ENCODE measurements around the gene GALM. TPM values are rescaled to one million over a fixed set of nuclear protein-coding genes. Genes with fewer than 3 reads are reported as not detected.

GALM gene
- total and polyA plus RNA-seq, 2 experiments from 2014 or later: 52.6 to 59.4 TPM

DNA sequence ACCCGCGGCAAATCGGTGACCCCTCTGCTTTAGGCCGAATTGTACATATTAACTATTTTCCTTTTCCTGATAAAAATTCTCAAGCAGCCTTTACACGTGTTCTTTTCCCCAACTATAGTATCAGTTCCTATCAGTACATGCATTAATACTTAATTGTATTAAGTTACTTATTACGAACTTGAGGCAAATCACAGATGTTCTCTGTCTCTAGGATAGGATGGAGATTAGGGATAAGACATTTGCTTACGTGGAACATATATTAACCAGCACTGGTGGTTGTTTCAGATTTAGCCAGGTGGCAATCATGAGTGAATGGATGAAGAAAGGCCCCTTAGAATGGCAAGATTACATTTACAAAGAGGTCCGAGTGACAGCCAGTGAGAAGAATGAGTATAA is 112.8 kb downstream of the GALM start:
- no peak for DNase-seq (ENCODE audit: low spot score)
- H3K4me1 ChIP-seq (ENCODE audit: insufficient read depth): peaks cover 6% of the 10 kb centered on the region
- no peaks in the 10 kb centered on the region for H4K20me1 ChIP-seq (ENCODE audit: insufficient read depth, poor library complexity, severe bottlenecking)
- H3K27ac ChIP-seq: peak overlapping the region; percentile 65
- H3K27me3 ChIP-seq: no peaks in the 10 kb centered on the region
- whole genome bisulfite sequencing (ENCODE audit: low lambda C conversion rate, missing lambda C conversion rate): 31% methylated on average over 8 of the region's 8 CpGs
- TF ChIP-seq EZH2 (IDR thresholded peaks at IDR 0.05; ENCODE audit: borderline replicate concordance) (no peak), EZH2phosphoT487 (IDR thresholded peaks at IDR 0.05; ENCODE audit: low read depth, severe bottlenecking, unreplicated experiment) (no peak)
- TF ChIP-seq, protein P1, sequence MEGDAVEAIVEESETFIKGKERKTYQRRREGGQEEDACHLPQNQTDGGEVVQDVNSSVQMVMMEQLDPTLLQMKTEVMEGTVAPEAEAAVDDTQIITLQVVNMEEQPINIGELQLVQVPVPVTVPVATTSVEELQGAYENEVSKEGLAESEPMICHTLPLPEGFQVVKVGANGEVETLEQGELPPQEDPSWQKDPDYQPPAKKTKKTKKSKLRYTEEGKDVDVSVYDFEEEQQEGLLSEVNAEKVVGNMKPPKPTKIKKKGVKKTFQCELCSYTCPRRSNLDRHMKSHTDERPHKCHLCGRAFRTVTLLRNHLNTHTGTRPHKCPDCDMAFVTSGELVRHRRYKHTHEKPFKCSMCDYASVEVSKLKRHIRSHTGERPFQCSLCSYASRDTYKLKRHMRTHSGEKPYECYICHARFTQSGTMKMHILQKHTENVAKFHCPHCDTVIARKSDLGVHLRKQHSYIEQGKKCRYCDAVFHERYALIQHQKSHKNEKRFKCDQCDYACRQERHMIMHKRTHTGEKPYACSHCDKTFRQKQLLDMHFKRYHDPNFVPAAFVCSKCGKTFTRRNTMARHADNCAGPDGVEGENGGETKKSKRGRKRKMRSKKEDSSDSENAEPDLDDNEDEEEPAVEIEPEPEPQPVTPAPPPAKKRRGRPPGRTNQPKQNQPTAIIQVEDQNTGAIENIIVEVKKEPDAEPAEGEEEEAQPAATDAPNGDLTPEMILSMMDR (IDR thresholded peaks at IDR 0.05; ENCODE audit: poor library complexity): no peak
- no peaks in the 10 kb centered on the region for H3K9me3 ChIP-seq (ENCODE audit: low read depth)
- peaks cover 7% of the 10 kb centered on the region for H3K79me2 ChIP-seq
- H3K4me2 ChIP-seq: peak overlapping the region; percentile 75
- H3K36me3 ChIP-seq (replicated peaks; ENCODE audit: insufficient read depth, low read depth): no peaks in the 10 kb centered on the region
- no peaks in the 10 kb centered on the region for H3K9me2 ChIP-seq (replicated peaks; ENCODE audit: insufficient read depth)
- H2AFZ ChIP-seq: peak overlapping the region; percentile 87
- peak overlapping the region; percentile 63 for H3K4me3 ChIP-seq

DNA sequence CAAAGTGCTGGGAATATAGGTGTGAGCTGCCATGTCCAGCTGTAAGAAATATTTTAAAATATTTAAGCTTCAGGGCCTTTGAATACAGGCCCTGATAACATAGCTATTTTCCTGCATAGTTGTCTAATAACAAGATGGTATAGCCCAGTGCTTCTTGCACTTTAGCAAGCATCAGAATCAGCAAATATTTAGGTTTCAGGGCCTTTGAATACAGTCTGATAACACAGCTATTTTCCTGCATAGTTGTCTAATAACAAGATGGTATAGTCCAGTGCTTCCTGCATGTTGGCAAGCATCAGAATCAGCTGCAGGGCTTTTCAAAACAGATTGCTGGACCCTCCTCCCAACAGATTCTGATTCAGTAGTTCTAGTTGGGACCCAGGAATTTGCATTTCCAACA is 117.7 kb downstream of the GALM start:
- H3K36me3 ChIP-seq (replicated peaks; ENCODE audit: insufficient read depth, low read depth): no peaks in the 10 kb centered on the region
- TF ChIP-seq, protein P1 (IDR thresholded peaks at IDR 0.05; ENCODE audit: poor library complexity): no peak
- TF ChIP-seq EZH2phosphoT487 (IDR thresholded peaks at IDR 0.05; ENCODE audit: low read depth, severe bottlenecking, unreplicated experiment): no peak
- no peak for TF ChIP-seq EZH2 (IDR thresholded peaks at IDR 0.05; ENCODE audit: borderline replicate concordance)
- no peak overlapping the region for H3K4me3 ChIP-seq
- H3K4me2 ChIP-seq: no peak overlapping the region
- H3K4me1 ChIP-seq (ENCODE audit: insufficient read depth): peaks cover 6% of the 10 kb centered on the region
- peaks cover 7% of the 10 kb centered on the region for H3K79me2 ChIP-seq
- no peak for DNase-seq (ENCODE audit: low spot score)
- H3K27ac ChIP-seq: peak overlapping the region; percentile 24
- no peaks in the 10 kb centered on the region for H3K27me3 ChIP-seq
- H3K9me3 ChIP-seq (ENCODE audit: low read depth): no peaks in the 10 kb centered on the region
- H4K20me1 ChIP-seq (ENCODE audit: insufficient read depth, poor library complexity, severe bottlenecking): no peaks in the 10 kb centered on the region
- H2AFZ ChIP-seq: no peak overlapping the region
- H3K9me2 ChIP-seq (replicated peaks; ENCODE audit: insufficient read depth): no peaks in the 10 kb centered on the region

Other genes starting within 250 kb of the GALM start
- gene HNRNPLL, start 63.2 kb upstream of the GALM start, total RNA-seq: 38.7 and 55.7 TPM in 2 replicates
- 37.6 and 55.5 TPM in 2 replicates for gene HNRNPLL, start 63.2 kb upstream of the GALM start, polyA plus RNA-seq
- gene SRSF7, start 85.2 kb downstream of the GALM start, total RNA-seq: 113 and 120 TPM in 2 replicates
- 147 and 172 TPM in 2 replicates for gene SRSF7, start 85.2 kb downstream of the GALM start, polyA plus RNA-seq
- 12.6 and 15.7 TPM in 2 replicates for gene GEMIN6, start 112.1 kb downstream of the GALM start, total RNA-seq
- gene GEMIN6, start 112.1 kb downstream of the GALM start, polyA plus RNA-seq: 13.4 and 16.2 TPM in 2 replicates
- gene DHX57, start 209.8 kb downstream of the GALM start, total RNA-seq: 16.1 and 19.4 TPM in 2 replicates
- gene DHX57, start 209.8 kb downstream of the GALM start, polyA plus RNA-seq: 7.0 and 7.8 TPM in 2 replicates
- 19.3 and 24.6 TPM in 2 replicates for gene MORN2, start 209.9 kb downstream of the GALM start, total RNA-seq
- gene MORN2, start 209.9 kb downstream of the GALM start, polyA plus RNA-seq: 20.3 and 26.4 TPM in 2 replicates
- 0.12 and 0.27 TPM in 2 replicates for gene ARHGEF33, start 223.8 kb downstream of the GALM start, total RNA-seq
- 0.31 and 0.62 TPM in 2 replicates for gene ARHGEF33, start 223.8 kb downstream of the GALM start, polyA plus RNA-seq

All from hepatocyte (in vitro differentiated cells).